Measurements from ENCODE around the gene IFIT1B. TPM values are rescaled to one million over a fixed set of nuclear protein-coding genes. Genes with fewer than 3 reads are reported as not detected.

IFIT1B gene
- total RNA-seq, 2 experiments from 2014 or later: not detected

GRCh38 chr10:89427629-89428028 lies 49.8 kb downstream of the IFIT1B start:
- Mint-ChIP-seq H3K36me3 (no peaks in the 10 kb centered on the region), H3K4me1 (peaks cover 3% of the 10 kb centered on the region), H3K4me3 (no peak overlapping the region), H3K9me3 (no peaks in the 10 kb centered on the region), H3K27me3 (peaks cover 4% of the 10 kb centered on the region), H3K27ac (no peak overlapping the region)
- DNase-seq: no peak

GRCh38 chr10:89428877-89429276 lies 51.0 kb downstream of the IFIT1B start:
- DNase-seq: no peak
- Mint-ChIP-seq H3K9me3 (no peaks in the 10 kb centered on the region), H3K27me3 (peaks cover 8% of the 10 kb centered on the region), H3K4me1 (no peaks in the 10 kb centered on the region), H3K4me3 (no peak overlapping the region), H3K27ac (no peak overlapping the region), H3K36me3 (no peaks in the 10 kb centered on the region)

- DNase-seq: no peak
Measured at GRCh38 chr10:89431977-89432376, 54.1 kb downstream of the IFIT1B start.

More at GRCh38 chr10:89431977-89432376, 54.1 kb downstream of the IFIT1B start:
- H3K4me3 Mint-ChIP-seq: no peak overlapping the region
- no peaks in the 10 kb centered on the region for H3K4me1 Mint-ChIP-seq
- H3K36me3 Mint-ChIP-seq: no peaks in the 10 kb centered on the region
- no peak overlapping the region for H3K27ac Mint-ChIP-seq
- no peaks in the 10 kb centered on the region for H3K9me3 Mint-ChIP-seq
- H3K27me3 Mint-ChIP-seq: peaks cover 23% of the 10 kb centered on the region

Other genes with a start within 250 kb of the IFIT1B start
- gene CH25H, start 170.7 kb upstream of the IFIT1B start, total RNA-seq: under 1 TPM; 0.16 to 0.21 TPM
- gene LIPA, start 126.3 kb upstream of the IFIT1B start, total RNA-seq: 10 to 100 TPM; 20.7 to 22.5 TPM
- 10 to 100 TPM; 37.0 to 37.3 TPM for gene IFIT2, start 76.0 kb upstream of the IFIT1B start, total RNA-seq
- 10 to 100 TPM; 28.6 to 28.7 TPM for gene IFIT3, start 50.1 kb upstream of the IFIT1B start, total RNA-seq
- 1 to 10 TPM; 7.2 to 9.1 TPM for gene IFIT1, start 14.6 kb downstream of the IFIT1B start, total RNA-seq
- gene IFIT5, start 36.5 kb downstream of the IFIT1B start, total RNA-seq: 10 to 100 TPM; 15.0 to 16.5 TPM
- not detected for gene SLC16A12, start 157.5 kb downstream of the IFIT1B start, total RNA-seq

Data from activated naive CD8-positive, alpha-beta T cell treated with anti-CD3 and anti-CD28 coated beads for 36 hours (primary cell).